ENCODE data around the gene PLEKHO1.

PLEKHO1 gene

DNA sequence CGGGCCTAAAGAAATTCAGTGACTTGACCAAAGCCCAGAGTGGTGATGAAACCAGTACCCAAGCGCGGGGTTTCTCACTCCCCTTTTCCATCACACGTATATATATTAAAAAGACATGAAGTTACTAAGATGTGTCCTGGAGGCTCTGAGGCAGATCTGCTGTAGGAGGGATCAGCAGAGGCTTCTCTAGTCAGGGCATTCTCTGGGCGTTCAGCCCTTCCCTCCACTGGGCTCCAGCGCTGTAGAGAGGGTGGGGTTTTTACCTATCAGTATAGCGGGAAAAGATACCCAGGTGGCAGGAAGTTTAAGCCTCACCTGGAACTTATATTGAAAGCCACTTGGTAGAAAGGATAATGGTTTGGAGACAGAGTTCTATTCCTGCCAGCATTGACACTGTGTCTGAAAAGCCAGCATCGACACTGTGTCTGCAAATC is 862 bp upstream of the PLEKHO1 start:
- Histone ChIP-seq H3K36me3 (ENCODE audit: control insufficient read depth, insufficient read depth, low read length) (peaks cover 7% of the 10 kb centered on the region), H3K27ac (ENCODE audit: insufficient read depth, low read depth, low read length, poor library complexity, severe bottlenecking) (no peak overlapping the region), H3K27me3 (ENCODE audit: control insufficient read depth, insufficient read depth, low read length, poor library complexity, severe bottlenecking) (no peaks in the 10 kb centered on the region), H3K4me1 (ENCODE audit: control insufficient read depth, insufficient read depth, low read length) (peaks cover 10% of the 10 kb centered on the region), H3K4me3 (ENCODE audit: insufficient read depth, low read depth, low read length) (peak overlapping the region; percentile 95), H3K9me3 (ENCODE audit: control insufficient read depth, low read length) (no peaks in the 10 kb centered on the region)
- WGBS, 2 experiments, result 25 to 34% methylated on average over 5 to 8 of the region's 8 CpGs

DNA sequence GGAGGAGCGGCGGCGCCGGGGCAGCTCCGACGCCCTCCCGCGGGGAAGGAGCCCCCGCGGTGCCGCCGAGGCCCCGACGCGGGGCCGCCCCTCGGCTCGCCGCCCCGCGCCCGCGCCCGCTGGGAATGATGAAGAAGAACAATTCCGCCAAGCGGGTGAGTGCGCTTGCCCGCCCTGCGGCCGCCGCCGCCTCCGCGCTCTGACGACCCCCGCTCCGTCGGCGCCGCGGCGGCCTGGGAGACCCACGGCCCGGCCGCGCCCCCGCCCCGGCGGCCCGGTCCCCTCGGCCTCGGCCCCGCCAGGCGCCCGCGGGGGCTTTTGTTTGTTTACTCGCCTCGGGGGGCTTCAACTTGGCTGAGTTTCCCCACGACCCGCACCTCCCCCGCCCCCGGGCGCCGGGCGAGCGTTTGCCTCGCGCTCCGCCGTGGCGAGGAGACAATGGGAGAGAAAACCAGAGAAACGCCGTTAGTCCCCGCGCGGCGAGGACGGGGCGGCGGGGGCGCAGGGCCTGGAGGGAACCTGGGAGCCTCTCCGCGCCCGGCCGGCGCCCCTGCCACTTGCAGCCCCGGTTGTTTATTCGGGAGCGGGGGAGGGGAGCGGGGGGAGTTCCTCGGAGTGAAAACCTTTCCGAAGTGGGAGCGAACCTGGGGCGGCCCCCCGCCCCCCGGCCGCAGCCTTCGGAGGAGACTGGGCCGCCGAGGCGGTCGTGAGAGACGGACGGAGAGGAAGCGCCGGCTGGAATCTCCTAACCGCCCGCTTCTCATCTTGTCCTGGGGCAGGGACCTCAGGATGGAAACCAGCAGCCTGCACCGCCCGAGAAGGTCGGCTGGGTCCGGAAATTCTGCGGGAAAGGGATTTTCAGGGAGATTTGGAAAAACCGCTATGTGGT is 661 bp downstream of the PLEKHO1 start:
- WGBS, 2 experiments, result 0% methylated on average over 114 of the region's 114 CpGs

DNA sequence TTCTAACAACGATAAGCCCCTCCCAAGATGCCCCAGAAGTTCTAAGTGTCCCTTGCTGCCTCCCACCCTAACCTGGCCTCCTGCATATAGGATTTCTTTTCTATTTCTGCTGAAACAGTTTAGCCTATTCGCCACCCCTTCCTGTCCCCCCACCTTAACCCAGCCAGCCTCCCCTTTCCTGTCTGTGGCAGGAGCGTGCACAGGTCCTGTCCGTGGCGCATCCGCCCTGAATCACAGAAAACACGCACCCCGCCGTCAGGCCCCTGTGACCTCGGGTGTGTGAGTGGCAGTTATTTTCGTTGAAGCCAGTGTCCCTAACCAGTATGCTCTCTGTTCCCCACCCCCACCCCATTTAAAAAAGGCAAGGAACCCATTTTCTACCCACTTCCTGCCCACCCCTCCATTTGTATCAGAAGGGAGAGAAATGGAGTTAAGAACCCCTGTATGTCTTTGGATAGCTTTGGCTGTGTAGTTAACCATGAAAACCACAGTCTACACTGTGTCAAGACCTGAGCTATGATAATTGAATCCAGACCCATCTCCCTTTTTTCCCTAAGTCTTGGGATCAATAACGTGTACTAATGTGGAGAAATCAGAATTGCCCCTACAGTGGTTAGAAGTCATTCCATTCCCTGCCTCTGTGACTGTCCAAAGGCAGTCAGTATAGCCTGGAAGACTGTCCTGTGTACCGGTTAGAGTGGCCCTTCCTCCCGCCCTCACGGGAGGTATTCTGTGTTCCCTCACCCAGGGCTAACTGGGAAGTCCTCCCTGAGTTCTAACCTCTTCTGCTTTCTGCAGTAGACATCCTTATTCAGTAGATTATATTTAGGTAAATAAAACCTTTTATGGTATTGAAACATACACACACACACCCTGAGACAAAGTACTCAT is 1.8 kb downstream of the PLEKHO1 start:
- 41 to 42% methylated on average over 15 of the region's 15 CpGs for WGBS, 2 experiments
- no peaks in the 10 kb centered on the region for H3K9me3 ChIP-seq (ENCODE audit: control insufficient read depth, low read length)
- H3K27ac ChIP-seq (ENCODE audit: insufficient read depth, low read depth, low read length, poor library complexity, severe bottlenecking), result no peak overlapping the region
- peak overlapping the region; percentile 95 for H3K4me3 ChIP-seq (ENCODE audit: insufficient read depth, low read depth, low read length)
- peaks cover 28% of the 10 kb centered on the region for H3K36me3 ChIP-seq (ENCODE audit: control insufficient read depth, insufficient read depth, low read length)
- peaks cover 10% of the 10 kb centered on the region for H3K4me1 ChIP-seq (ENCODE audit: control insufficient read depth, insufficient read depth, low read length)
- H3K27me3 ChIP-seq (ENCODE audit: control insufficient read depth, insufficient read depth, low read length, poor library complexity, severe bottlenecking), result no peaks in the 10 kb centered on the region

More for the DNA sequence above, 661 bp downstream of the PLEKHO1 start:
- peaks cover 17% of the 10 kb centered on the region for H3K36me3 ChIP-seq (ENCODE audit: control insufficient read depth, insufficient read depth, low read length)
- no peak overlapping the region for H3K27ac ChIP-seq (ENCODE audit: insufficient read depth, low read depth, low read length, poor library complexity, severe bottlenecking)
- peaks cover 10% of the 10 kb centered on the region for H3K4me1 ChIP-seq (ENCODE audit: control insufficient read depth, insufficient read depth, low read length)
- no peaks in the 10 kb centered on the region for H3K27me3 ChIP-seq (ENCODE audit: control insufficient read depth, insufficient read depth, low read length, poor library complexity, severe bottlenecking)
- peak overlapping the region; percentile 95 for H3K4me3 ChIP-seq (ENCODE audit: insufficient read depth, low read depth, low read length)
- no peaks in the 10 kb centered on the region for H3K9me3 ChIP-seq (ENCODE audit: control insufficient read depth, low read length)

DNA sequence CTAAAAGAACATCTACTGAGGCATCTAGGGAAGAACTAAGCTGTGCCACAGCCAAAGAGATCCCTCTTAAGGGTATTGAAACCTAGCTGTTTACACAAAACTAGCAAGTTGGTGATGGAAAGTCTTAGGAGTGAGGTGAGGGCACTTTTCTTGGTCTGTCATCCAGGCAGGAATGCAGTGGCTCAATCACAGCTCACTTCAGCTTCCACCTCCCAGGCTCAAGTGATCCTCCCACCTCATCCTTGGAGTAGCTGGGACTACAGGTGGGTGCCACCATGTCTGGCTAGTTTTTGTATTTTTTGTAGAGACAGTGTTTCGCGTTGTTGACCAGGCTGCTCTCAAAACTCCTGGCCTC is 2.4 kb downstream of the PLEKHO1 start:
- peaks cover 34% of the 10 kb centered on the region for H3K36me3 ChIP-seq (ENCODE audit: control insufficient read depth, insufficient read depth, low read length)
- H3K9me3 ChIP-seq (ENCODE audit: control insufficient read depth, low read length), result no peaks in the 10 kb centered on the region
- H3K4me3 ChIP-seq (ENCODE audit: insufficient read depth, low read depth, low read length), result peak overlapping the region; percentile 95
- no peak overlapping the region for H3K27ac ChIP-seq (ENCODE audit: insufficient read depth, low read depth, low read length, poor library complexity, severe bottlenecking)
- no peaks in the 10 kb centered on the region for H3K27me3 ChIP-seq (ENCODE audit: control insufficient read depth, insufficient read depth, low read length, poor library complexity, severe bottlenecking)
- peaks cover 10% of the 10 kb centered on the region for H3K4me1 ChIP-seq (ENCODE audit: control insufficient read depth, insufficient read depth, low read length)
- 88 to 96% methylated on average over 2 of the region's 2 CpGs for WGBS, 2 experiments

DNA sequence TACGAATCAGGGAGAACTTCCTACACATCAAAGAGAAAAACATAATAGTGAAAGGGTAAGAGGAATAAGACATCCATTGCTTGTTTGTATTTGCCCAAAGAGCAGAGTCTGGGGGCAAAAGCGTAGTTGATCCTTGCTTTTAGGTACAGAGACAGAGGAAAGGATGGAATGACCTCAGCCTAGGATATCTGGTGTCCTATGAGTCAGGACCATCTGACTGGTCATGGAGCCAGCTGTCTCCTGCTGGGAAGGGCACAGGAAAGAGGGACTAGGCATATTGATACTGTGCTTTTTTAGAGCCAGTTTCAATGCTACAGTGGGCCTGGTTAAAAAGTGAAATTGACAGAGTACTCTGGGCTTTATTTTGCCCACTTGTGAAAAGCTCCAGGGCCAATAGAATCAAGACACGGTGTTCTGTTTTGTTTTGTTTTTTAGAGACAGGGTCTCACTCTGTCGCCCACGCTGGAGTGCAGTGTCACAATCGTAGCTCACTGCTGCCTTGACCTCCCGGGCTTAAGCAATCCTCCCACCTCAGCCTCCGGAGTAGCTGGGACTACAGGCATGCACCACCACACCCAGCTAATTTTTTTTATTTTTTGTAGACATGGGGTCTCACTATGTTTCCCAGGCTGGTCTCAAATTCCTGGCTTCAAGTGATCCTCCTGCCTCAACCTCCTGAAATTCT is 3.2 kb downstream of the PLEKHO1 start:
- WGBS, 2 experiments, result 88 to 94% methylated on average over 7 to 8 of the region's 8 CpGs
- Histone ChIP-seq H3K36me3 (ENCODE audit: control insufficient read depth, insufficient read depth, low read length) (peaks cover 40% of the 10 kb centered on the region), H3K9me3 (ENCODE audit: control insufficient read depth, low read length) (no peaks in the 10 kb centered on the region), H3K27ac (ENCODE audit: insufficient read depth, low read depth, low read length, poor library complexity, severe bottlenecking) (no peak overlapping the region), H3K4me1 (ENCODE audit: control insufficient read depth, insufficient read depth, low read length) (peaks cover 10% of the 10 kb centered on the region), H3K27me3 (ENCODE audit: control insufficient read depth, insufficient read depth, low read length, poor library complexity, severe bottlenecking) (no peaks in the 10 kb centered on the region), H3K4me3 (ENCODE audit: insufficient read depth, low read depth, low read length) (no peak overlapping the region)

DNA sequence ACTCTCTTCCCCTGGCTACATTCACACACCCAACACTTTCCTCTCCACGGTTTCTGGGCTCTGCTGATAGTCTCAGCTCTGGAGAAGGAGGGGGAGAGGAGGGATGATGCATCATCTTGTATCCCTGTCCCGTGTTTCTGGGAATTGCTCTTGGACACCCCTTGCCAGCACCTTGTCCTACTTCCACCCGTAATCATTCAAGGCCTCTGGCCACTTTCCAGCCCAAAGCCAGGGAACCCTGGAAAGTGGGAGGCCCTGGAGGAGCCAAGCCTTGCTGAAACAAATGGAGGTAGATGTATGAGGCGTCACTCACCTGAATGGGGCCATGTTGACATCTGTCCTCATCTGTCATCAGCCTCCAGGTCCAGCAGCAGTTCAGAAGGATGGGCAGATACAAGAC is 4.4 kb downstream of the PLEKHO1 start:
- Histone ChIP-seq H3K4me1 (ENCODE audit: control insufficient read depth, insufficient read depth, low read length) (peaks cover 6% of the 10 kb centered on the region), H3K27me3 (ENCODE audit: control insufficient read depth, insufficient read depth, low read length, poor library complexity, severe bottlenecking) (no peaks in the 10 kb centered on the region), H3K36me3 (ENCODE audit: control insufficient read depth, insufficient read depth, low read length) (peaks cover 52% of the 10 kb centered on the region), H3K27ac (ENCODE audit: insufficient read depth, low read depth, low read length, poor library complexity, severe bottlenecking) (no peak overlapping the region), H3K9me3 (ENCODE audit: control insufficient read depth, low read length) (no peaks in the 10 kb centered on the region), H3K4me3 (ENCODE audit: insufficient read depth, low read depth, low read length) (no peak overlapping the region)
- 96 to 99% methylated on average over 3 to 4 of the region's 4 CpGs for WGBS, 2 experiments

DNA sequence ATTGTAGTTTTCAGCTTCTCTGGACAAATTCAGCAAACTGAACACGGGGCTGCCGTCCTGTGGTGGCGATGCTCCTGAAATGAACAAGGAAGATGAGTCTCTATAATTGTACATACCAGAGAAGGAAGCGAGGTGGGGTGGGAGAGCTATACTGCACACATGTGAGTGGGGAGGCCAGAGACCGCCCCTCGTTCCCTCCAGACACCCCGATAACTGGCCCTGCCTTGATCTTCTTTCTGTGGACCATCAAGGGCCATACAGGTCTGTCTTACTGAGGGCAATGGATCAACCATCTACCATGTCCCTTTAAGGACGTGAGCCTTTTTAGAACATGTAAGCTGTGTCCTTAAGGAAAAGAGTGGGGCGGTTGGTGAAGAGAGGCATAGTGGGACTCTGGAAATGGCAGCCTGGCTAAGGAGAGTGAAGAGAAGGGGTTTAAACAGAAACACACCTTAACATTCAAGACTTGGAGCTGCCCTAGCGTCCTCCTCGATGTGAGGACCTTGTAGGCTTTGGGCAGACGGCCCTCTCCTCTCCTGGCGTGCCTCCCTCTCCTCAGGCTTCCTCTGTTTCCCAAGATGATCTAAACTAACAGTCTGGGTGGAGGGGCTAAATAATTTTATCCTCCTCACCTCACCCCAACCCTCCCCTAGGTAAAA is 5.8 kb downstream of the PLEKHO1 start:
- Histone ChIP-seq H3K36me3 (ENCODE audit: control insufficient read depth, insufficient read depth, low read length) (peaks cover 63% of the 10 kb centered on the region), H3K27ac (ENCODE audit: insufficient read depth, low read depth, low read length, poor library complexity, severe bottlenecking) (no peak overlapping the region), H3K4me1 (ENCODE audit: control insufficient read depth, insufficient read depth, low read length) (peaks cover 9% of the 10 kb centered on the region), H3K4me3 (ENCODE audit: insufficient read depth, low read depth, low read length) (no peak overlapping the region), H3K27me3 (ENCODE audit: control insufficient read depth, insufficient read depth, low read length, poor library complexity, severe bottlenecking) (no peaks in the 10 kb centered on the region), H3K9me3 (ENCODE audit: control insufficient read depth, low read length) (no peaks in the 10 kb centered on the region)
- WGBS, 2 experiments, result 96% methylated on average over 13 of the region's 13 CpGs

DNA sequence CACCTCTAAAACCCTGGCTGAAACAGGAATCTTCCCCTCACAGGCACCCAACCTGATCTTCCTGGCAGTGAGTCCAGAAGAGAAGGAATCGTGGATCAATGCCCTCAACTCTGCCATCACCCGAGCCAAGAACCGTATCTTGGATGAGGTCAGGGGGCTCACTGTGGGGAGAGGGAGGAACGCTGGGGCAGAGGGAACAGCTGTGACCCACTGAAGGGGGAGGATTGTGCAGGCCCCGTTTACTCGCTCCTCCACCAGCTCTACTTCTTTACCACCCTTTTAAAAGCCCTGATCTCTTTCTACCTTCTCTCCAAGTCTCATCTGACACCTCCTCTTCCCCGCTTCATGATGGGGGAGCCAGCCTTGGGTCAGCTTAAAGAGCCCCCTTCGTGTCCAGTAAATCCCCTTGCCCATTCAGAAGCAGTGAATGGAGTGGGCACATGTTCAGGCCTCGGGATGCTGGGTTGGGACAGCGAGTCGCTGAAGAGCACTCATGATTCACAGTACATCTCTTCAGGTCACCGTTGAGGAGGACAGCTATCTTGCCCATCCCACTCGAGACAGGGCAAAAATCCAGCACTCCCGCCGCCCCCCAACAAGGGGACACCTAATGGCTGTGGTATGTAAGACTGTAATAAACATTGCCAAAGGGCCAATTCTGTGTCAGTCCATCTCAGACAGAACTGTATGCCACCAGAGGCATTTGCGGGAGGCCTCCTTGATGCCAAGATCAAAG is 7.3 kb downstream of the PLEKHO1 start:
- 95% methylated on average over 16 of the region's 16 CpGs for WGBS, 2 experiments
- Histone ChIP-seq H3K4me3 (ENCODE audit: insufficient read depth, low read depth, low read length) (no peak overlapping the region), H3K4me1 (ENCODE audit: control insufficient read depth, insufficient read depth, low read length) (peaks cover 21% of the 10 kb centered on the region), H3K9me3 (ENCODE audit: control insufficient read depth, low read length) (no peaks in the 10 kb centered on the region), H3K27me3 (ENCODE audit: control insufficient read depth, insufficient read depth, low read length, poor library complexity, severe bottlenecking) (no peaks in the 10 kb centered on the region), H3K27ac (ENCODE audit: insufficient read depth, low read depth, low read length, poor library complexity, severe bottlenecking) (no peak overlapping the region), H3K36me3 (ENCODE audit: control insufficient read depth, insufficient read depth, low read length) (peaks cover 65% of the 10 kb centered on the region)

DNA sequence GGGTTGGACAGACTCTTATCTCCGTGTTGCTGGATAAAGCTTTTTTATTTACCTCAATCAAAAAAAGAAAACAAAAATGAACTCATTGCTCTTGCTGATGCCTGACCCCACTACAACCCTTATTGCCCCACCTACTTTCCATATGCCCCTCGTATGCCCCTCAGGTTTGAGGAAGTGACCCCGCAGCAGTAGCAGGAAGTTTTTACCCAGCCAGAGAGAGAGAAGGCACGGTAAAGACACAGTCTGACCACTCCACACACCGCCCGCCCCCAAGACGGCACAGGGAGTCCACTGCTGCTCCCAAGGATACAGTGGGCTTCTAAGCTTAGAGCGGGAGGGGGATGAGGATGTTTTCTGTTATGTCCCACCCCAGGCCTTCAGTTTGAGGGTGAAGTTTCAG is 9.8 kb downstream of the PLEKHO1 start:
- no peaks in the 10 kb centered on the region for H3K27me3 ChIP-seq (ENCODE audit: control insufficient read depth, insufficient read depth, low read length, poor library complexity, severe bottlenecking)
- WGBS, 2 experiments, result 95 to 98% methylated on average over 8 of the region's 8 CpGs
- H3K4me3 ChIP-seq (ENCODE audit: insufficient read depth, low read depth, low read length), result no peak overlapping the region
- no peaks in the 10 kb centered on the region for H3K9me3 ChIP-seq (ENCODE audit: control insufficient read depth, low read length)
- no peak overlapping the region for H3K27ac ChIP-seq (ENCODE audit: insufficient read depth, low read depth, low read length, poor library complexity, severe bottlenecking)
- H3K36me3 ChIP-seq (ENCODE audit: control insufficient read depth, insufficient read depth, low read length), result peaks cover 56% of the 10 kb centered on the region
- H3K4me1 ChIP-seq (ENCODE audit: control insufficient read depth, insufficient read depth, low read length), result peaks cover 33% of the 10 kb centered on the region

All from ectodermal cell (in vitro differentiated cells).